ENCODE measurements around the gene NAA80. TPM values are rescaled to one million over a fixed set of nuclear protein-coding genes. Genes with fewer than 3 reads are reported as not detected.

The NAA80 gene
- polyA plus RNA-seq, 3 donors: 2.3 to 21.3 (median 4.6) TPM

GRCh38 chr3:50338965-50339364 is 39.8 kb upstream of the NAA80 start:
- peaks cover 17 to 31% of the 10 kb centered on the region in 2 donors for H3K36me3 Mint-ChIP-seq
- Histone ChIP-seq H3K27ac (ENCODE audit: low read depth in 1 of 2, low read length in 2 of 2) (peak overlapping the region; percentile 91 to 98), H2AFZ (ENCODE audit: insufficient read depth, low read depth, low read length, poor library complexity, severe bottlenecking) (peak overlapping the region; percentile 75), H3K79me2 (ENCODE audit: insufficient read depth, low read length) (peaks cover 82% of the 10 kb centered on the region), H3K9me3 (replicated peaks in 1 of 2; ENCODE audit: control insufficient read depth in 1 of 2, insufficient read depth in 1 of 2, low read length in 2 of 2) (no peaks in the 10 kb centered on the region), H3K4me2 (replicated peaks; ENCODE audit: extremely low read depth, low read length, poor library complexity, severe bottlenecking) (peak overlapping the region; percentile 95), H3K4me3 (replicated peaks in 1 of 3; ENCODE audit: low read depth in 2 of 3, low read length in 3 of 3) (peak overlapping the region; percentile 50 to 94 (median 83)), H3K27me3 (ENCODE audit: control insufficient read depth in 2 of 2, insufficient read depth in 2 of 2, low read length in 2 of 2) (no peaks in the 10 kb centered on the region), H3K9ac (ENCODE audit: insufficient read depth, low read length, poor library complexity, severe bottlenecking) (peak overlapping the region; percentile 94), H3K36me3 (replicated peaks in 1 of 2; ENCODE audit: control insufficient read depth in 1 of 2, insufficient read depth in 2 of 2, low read length in 2 of 2) (peaks cover 15 to 23% of the 10 kb centered on the region in 2 donors), H3K4me1 (ENCODE audit: control insufficient read depth in 1 of 2, insufficient read depth in 2 of 2, low read length in 2 of 2) (peaks cover 66 to 88% of the 10 kb centered on the region in 2 donors), H4K20me1 (ENCODE audit: insufficient read depth, low read length) (peaks cover 33% of the 10 kb centered on the region)
- no peaks in the 10 kb centered on the region for H3K27me3 Mint-ChIP-seq (ENCODE audit: low read depth in 3 of 3)
- WGBS (ENCODE audit: insufficient coverage): 0% methylated on average over 5 of the region's 5 CpGs
- TF ChIP-seq, protein P1, sequence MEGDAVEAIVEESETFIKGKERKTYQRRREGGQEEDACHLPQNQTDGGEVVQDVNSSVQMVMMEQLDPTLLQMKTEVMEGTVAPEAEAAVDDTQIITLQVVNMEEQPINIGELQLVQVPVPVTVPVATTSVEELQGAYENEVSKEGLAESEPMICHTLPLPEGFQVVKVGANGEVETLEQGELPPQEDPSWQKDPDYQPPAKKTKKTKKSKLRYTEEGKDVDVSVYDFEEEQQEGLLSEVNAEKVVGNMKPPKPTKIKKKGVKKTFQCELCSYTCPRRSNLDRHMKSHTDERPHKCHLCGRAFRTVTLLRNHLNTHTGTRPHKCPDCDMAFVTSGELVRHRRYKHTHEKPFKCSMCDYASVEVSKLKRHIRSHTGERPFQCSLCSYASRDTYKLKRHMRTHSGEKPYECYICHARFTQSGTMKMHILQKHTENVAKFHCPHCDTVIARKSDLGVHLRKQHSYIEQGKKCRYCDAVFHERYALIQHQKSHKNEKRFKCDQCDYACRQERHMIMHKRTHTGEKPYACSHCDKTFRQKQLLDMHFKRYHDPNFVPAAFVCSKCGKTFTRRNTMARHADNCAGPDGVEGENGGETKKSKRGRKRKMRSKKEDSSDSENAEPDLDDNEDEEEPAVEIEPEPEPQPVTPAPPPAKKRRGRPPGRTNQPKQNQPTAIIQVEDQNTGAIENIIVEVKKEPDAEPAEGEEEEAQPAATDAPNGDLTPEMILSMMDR (IDR thresholded peaks at IDR 0.05): no peak
- peaks cover 70% of the 10 kb centered on the region for H3K4me1 Mint-ChIP-seq
- H3K4me3 Mint-ChIP-seq: peak overlapping the region; percentile 79 to 96
- H3K9me3 Mint-ChIP-seq: no peaks in the 10 kb centered on the region
- peak overlapping the region; percentile 92 to 99 (median 96) for H3K27ac Mint-ChIP-seq
- peak; percentile 46 to 66 (median 58) for DNase-seq
- intact Hi-C loops (cut with micrococcal nuclease): loop anchor here (5.0 kb wide), 1 partner anchor 42 kb away; the partner anchor contains the start of genes HYAL3 (in 2 of the 2) and NAA80 (in 2 of the 2)

DNA sequence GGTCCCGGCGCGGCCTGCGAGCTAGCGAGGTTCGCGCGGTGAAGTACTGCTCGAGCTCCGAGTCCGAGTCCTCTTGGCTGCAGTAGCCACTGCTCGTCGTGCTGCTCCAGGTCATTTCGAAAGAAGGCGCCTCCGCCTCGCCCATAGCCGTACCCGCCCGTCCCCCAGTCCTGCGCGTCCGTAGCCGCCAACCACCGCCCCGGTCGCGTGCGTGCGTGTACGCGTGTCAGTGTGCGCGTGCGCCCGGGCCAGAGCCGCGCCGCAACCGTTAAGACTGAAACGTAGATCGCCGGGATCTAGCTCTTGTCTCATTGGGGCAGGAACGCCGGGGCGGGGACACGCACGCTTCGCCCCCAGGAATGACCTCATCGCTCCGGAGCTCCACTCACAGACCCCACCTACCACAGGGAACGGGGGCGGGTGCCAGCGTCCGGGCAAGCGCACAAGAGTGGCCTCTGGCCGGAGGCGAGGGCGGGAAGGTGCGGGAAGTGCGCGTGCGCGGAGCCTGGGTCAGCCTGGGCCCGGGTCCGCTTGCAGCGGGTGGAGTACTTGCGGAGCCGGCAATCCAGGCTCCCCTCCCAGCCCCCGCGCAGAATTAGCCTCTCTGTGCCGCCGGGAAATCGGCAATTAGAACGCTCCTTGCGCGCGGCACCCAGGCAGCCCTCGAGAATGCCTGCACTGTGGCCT is 38.1 kb upstream of the NAA80 start:
- Histone ChIP-seq H3K4me1 (ENCODE audit: control insufficient read depth in 1 of 2, insufficient read depth in 2 of 2, low read length in 2 of 2) (peaks cover 71 to 76% of the 10 kb centered on the region in 2 donors), H3K4me3 (replicated peaks in 1 of 3; ENCODE audit: low read depth in 2 of 3, low read length in 3 of 3) (peak overlapping the region; percentile 50 to 94 (median 83)), H2AFZ (ENCODE audit: insufficient read depth, low read depth, low read length, poor library complexity, severe bottlenecking) (peak overlapping the region; percentile 75), H3K27me3 (ENCODE audit: control insufficient read depth in 2 of 2, insufficient read depth in 2 of 2, low read length in 2 of 2) (no peaks in the 10 kb centered on the region), H3K9me3 (replicated peaks in 1 of 2; ENCODE audit: control insufficient read depth in 1 of 2, insufficient read depth in 1 of 2, low read length in 2 of 2) (no peaks in the 10 kb centered on the region), H3K4me2 (replicated peaks; ENCODE audit: extremely low read depth, low read length, poor library complexity, severe bottlenecking) (peak overlapping the region; percentile 95), H3K9ac (ENCODE audit: insufficient read depth, low read length, poor library complexity, severe bottlenecking) (peak overlapping the region; percentile 94), H3K36me3 (replicated peaks in 1 of 2; ENCODE audit: control insufficient read depth in 1 of 2, insufficient read depth in 2 of 2, low read length in 2 of 2) (peaks cover 15 to 40% of the 10 kb centered on the region in 2 donors), H3K27ac (ENCODE audit: low read depth in 1 of 2, low read length in 2 of 2) (peak overlapping the region; percentile 91 to 98), H4K20me1 (ENCODE audit: insufficient read depth, low read length) (peaks cover 49% of the 10 kb centered on the region), H3K79me2 (ENCODE audit: insufficient read depth, low read length) (peaks cover 97% of the 10 kb centered on the region)
- peaks cover 62% of the 10 kb centered on the region for H3K4me1 Mint-ChIP-seq
- no peaks in the 10 kb centered on the region for H3K27me3 Mint-ChIP-seq (ENCODE audit: low read depth in 3 of 3)
- TF ChIP-seq, protein P1 (IDR thresholded peaks at IDR 0.05): no peak
- peak overlapping the region; percentile 92 to 99 (median 96) for H3K27ac Mint-ChIP-seq
- intact Hi-C loops (cut with micrococcal nuclease): loop anchor here (5.0 kb wide), 1 partner anchor 40 kb away; the partner anchor contains the start of genes HYAL3 (in 2 of the 2) and NAA80 (in 2 of the 2)
- no peaks in the 10 kb centered on the region for H3K9me3 Mint-ChIP-seq
- WGBS (ENCODE audit: insufficient coverage): under 1% methylated on average over 70 of the region's 79 CpGs
- peak overlapping the region; percentile 79 to 96 for H3K4me3 Mint-ChIP-seq
- peaks cover 22 to 45% of the 10 kb centered on the region in 2 donors for H3K36me3 Mint-ChIP-seq
- DNase-seq: peak; percentile 98 to 99 (median 98)
